GM19240 (cell line): Measurements from ENCODE around the gene SPDYE17.
"Not testable (repeated sequence)": the region's sequence is repeated elsewhere in the genome, so short reads cannot be mapped to it uniquely, and the experiment has no call there.

Experiments
- DNase-seq: peaks from one replicate; pipeline ENCODE4 v3.0.0; 2011; ENCODE audit warnings: low spot score; ENCODE audit not compliant: insufficient read length

The SPDYE17 gene

GRCh38 chr7:76998764-76999450 lies 33.3 kb downstream of the SPDYE17 start:
- not testable (repeated sequence) for DNase-seq

GRCh38 chr7:76998285-76998589 lies 33.9 kb downstream of the SPDYE17 start:
- no peak for DNase-seq

- no peak for DNase-seq
These were observed 34.5 kb downstream of the SPDYE17 start for GRCh38 chr7:76997381-76998284.

- DNase-seq: not testable (repeated sequence)
These were observed 35.2 kb downstream of the SPDYE17 start for GRCh38 chr7:76996932-76997331.

GRCh38 chr7:76994286-76994685 lies 37.9 kb downstream of the SPDYE17 start:
- DNase-seq: not testable (repeated sequence)

GRCh38 chr7:76993831-76994230 lies 38.3 kb downstream of the SPDYE17 start:
- DNase-seq: not testable (repeated sequence)

- not testable (repeated sequence) for DNase-seq
These were observed 39.3 kb downstream of the SPDYE17 start for GRCh38 chr7:76992871-76993270.

GRCh38 chr7:76992204-76992603 lies 40.0 kb downstream of the SPDYE17 start:
- not testable (repeated sequence) for DNase-seq

- not testable (repeated sequence) for DNase-seq
These were observed 42.0 kb downstream of the SPDYE17 start for GRCh38 chr7:76990202-76990601.

GRCh38 chr7:76985924-76986717 lies 46.0 kb downstream of the SPDYE17 start:
- not testable (repeated sequence) for DNase-seq

- not testable (repeated sequence) for DNase-seq
These were observed 47.4 kb downstream of the SPDYE17 start for GRCh38 chr7:76984784-76985136.

GRCh38 chr7:76983937-76984783 lies 48.0 kb downstream of the SPDYE17 start:
- DNase-seq: not testable (repeated sequence)

GRCh38 chr7:76983333-76983732 lies 48.8 kb downstream of the SPDYE17 start:
- DNase-seq: not testable (repeated sequence)

- not testable (repeated sequence) for DNase-seq
These were observed 49.7 kb downstream of the SPDYE17 start for GRCh38 chr7:76982501-76982900.

GRCh38 chr7:76981187-76981970 lies 50.8 kb downstream of the SPDYE17 start:
- not testable (repeated sequence) for DNase-seq

GRCh38 chr7:76980576-76980975 lies 51.6 kb downstream of the SPDYE17 start:
- not testable (repeated sequence) for DNase-seq

GRCh38 chr7:76977761-76978367 lies 54.3 kb downstream of the SPDYE17 start:
- DNase-seq: not testable (repeated sequence)

GRCh38 chr7:76974793-76975579 lies 57.2 kb downstream of the SPDYE17 start:
- DNase-seq: not testable (repeated sequence)

- DNase-seq: not testable (repeated sequence)
These were observed 57.8 kb downstream of the SPDYE17 start for GRCh38 chr7:76974336-76974735.
